Esophagus squamous epithelium (tissue), 5 donors: ENCODE data around the gene MUCL3. TPM values are rescaled to one million over a fixed set of nuclear protein-coding genes. Genes with fewer than 3 reads are reported as not detected.

Experiments used
- DNase-seq: peaks from one replicate; lab custom pipeline; 2025; lab: John Stamatoyannopoulos, UW
- H3K27ac ChIP-seq, 4 donors: fragments of 200-600 bp; sonication (generic); one replicate each; pipeline ENCODE4 v1.5.1; 2016 to 2019; ENCODE audit warnings: mild to moderate bottlenecking in 1 of 4
- H3K27me3 ChIP-seq, 4 donors: fragments of 200-600 bp; sonication (generic); 1 replicate in 3 of 4; 2 replicates in 1 of 4; pipeline versions ENCODE4 v1.5.1 to v1.6.0; 2017 to 2021; ENCODE audit warnings: antibody characterized with exemption in 1 of 4
- H3K36me3 ChIP-seq, 3 donors: fragments of 200-600 bp; sonication (generic); one replicate each; pipeline ENCODE4 v1.5.1; 2016 to 2019
- H3K4me1 ChIP-seq, 3 donors: fragments of 200-600 bp; sonication (generic); one replicate each; pipeline ENCODE4 v1.5.1; 2017 to 2019
- H3K4me3 ChIP-seq, 4 donors: fragments of 200-600 bp; sonication (generic); 1 replicate in 3 of 4; 2 replicates in 1 of 4; pipeline ENCODE4 v1.5.1; 2016 to 2019; ENCODE audit warnings: mild to moderate bottlenecking in 2 of 4, moderate library complexity in 1 of 4
- H3K9me3 ChIP-seq, 3 donors: fragments of 200-600 bp; sonication (generic); one replicate each; pipeline ENCODE4 v1.5.1; 2016 to 2019
- POLR2A ChIP-seq, 4 donors: fragments of 450-650 bp; IDR thresholded peaks; one replicate each; pipeline ENCODE4 v1.6.1; 2017; ENCODE audit warnings: antibody characterized with exemption in 4 of 4, mild to moderate bottlenecking in 4 of 4, moderate library complexity in 3 of 4
- WGBS, 2 donors: methylation state at CpG; one replicate each; pipeline ENCODE4 v1.1.5; 2018; 5-methylcytosine and 5-hydroxymethylcytosine counted together
- intact Hi-C: fragments of 100-400 bp; cut with DNase I; formaldehyde crosslinking; loops from one replicate; pipeline ENCODE4 v1.15.0; 2022
- total RNA-seq, 4 donors: library from RNA; depleted of rRNA; stranded (reverse); fragments of >200 nt; gene quantifications; one replicate each; pipeline ENCODE4 v1.1.0, GENCODE V29; 2016
- TF ChIP-seq, protein P1 (sequence below), 6 experiments: fragments of 450-650 bp in 4 of 6; fragments of 200-600 bp in 2 of 6; sonication (generic) in 2 of 6; IDR thresholded peaks; one replicate each; pipeline ENCODE4 v1.5.1; 2016 to 2019; ENCODE audit warnings: antibody characterized with exemption in 6 of 6, mild to moderate bottlenecking in 4 of 6, moderate library complexity in 4 of 6
- donor health status: DM: yes; HTN: yes; CAD: no.

MUCL3 gene
- total RNA-seq, 4 donors from 2014 or later: 0.21 to 8.3 (median 2.4) TPM

DNA sequence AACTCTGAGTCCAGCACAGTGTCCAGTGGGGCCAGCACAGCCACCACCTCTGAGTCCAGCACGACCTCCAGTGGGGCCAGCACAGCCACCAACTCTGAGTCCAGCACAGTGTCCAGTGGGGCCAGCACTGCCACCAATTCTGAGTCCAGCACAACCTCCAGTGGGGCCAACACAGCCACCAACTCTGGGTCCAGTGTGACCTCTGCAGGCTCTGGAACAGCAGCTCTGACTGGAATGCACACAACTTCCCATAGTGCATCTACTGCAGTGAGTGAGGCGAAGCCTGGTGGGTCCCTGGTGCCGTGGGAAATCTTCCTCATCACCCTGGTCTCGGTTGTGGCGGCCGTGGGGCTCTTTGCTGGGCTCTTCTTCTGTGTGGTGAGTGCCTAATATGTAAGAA, 46.5 kb downstream of the MUCL3 start:
- peaks cover 0 to 18% (median 0%) of the 10 kb centered on the region in 3 donors for H3K36me3 ChIP-seq
- no peak for DNase-seq
- peaks cover 0 to 4% (median 0%) of the 10 kb centered on the region in 4 donors for H3K27me3 ChIP-seq
- H3K4me3 ChIP-seq: peak overlapping the region in 1 of 4 donors; percentile 45
- peaks cover 0 to 13% (median 0%) of the 10 kb centered on the region in 3 donors for H3K4me1 ChIP-seq
- peak overlapping the region in 3 of 4 donors; percentile 27 to 78 (median 68) for H3K27ac ChIP-seq
- 88 to 96% methylated on average over 3 to 4 of the region's 6 CpGs for WGBS, 2 donors
- TF ChIP-seq, protein P1, sequence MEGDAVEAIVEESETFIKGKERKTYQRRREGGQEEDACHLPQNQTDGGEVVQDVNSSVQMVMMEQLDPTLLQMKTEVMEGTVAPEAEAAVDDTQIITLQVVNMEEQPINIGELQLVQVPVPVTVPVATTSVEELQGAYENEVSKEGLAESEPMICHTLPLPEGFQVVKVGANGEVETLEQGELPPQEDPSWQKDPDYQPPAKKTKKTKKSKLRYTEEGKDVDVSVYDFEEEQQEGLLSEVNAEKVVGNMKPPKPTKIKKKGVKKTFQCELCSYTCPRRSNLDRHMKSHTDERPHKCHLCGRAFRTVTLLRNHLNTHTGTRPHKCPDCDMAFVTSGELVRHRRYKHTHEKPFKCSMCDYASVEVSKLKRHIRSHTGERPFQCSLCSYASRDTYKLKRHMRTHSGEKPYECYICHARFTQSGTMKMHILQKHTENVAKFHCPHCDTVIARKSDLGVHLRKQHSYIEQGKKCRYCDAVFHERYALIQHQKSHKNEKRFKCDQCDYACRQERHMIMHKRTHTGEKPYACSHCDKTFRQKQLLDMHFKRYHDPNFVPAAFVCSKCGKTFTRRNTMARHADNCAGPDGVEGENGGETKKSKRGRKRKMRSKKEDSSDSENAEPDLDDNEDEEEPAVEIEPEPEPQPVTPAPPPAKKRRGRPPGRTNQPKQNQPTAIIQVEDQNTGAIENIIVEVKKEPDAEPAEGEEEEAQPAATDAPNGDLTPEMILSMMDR (IDR thresholded peaks at IDR 0.05): no peak
- TF ChIP-seq POLR2A (IDR thresholded peaks at IDR 0.05): no peak
- intact Hi-C loops: no loop called here
- no peaks in the 10 kb centered on the region for H3K9me3 ChIP-seq

GRCh38 chr6:30988209-30988825, 47.5 kb downstream of the MUCL3 start:
- no peaks in the 10 kb centered on the region for H3K9me3 ChIP-seq
- TF ChIP-seq POLR2A (IDR thresholded peaks at IDR 0.05): no peak
- TF ChIP-seq, protein P1 (IDR thresholded peaks at IDR 0.05): no peak
- H3K4me1 ChIP-seq: peaks cover 0 to 3% (median 0%) of the 10 kb centered on the region in 3 donors
- no peak overlapping the region for H3K4me3 ChIP-seq
- WGBS, 2 donors: 82 to 92% methylated on average over 7 to 8 of the region's 9 CpGs
- peaks cover 0 to 4% (median 0%) of the 10 kb centered on the region in 4 donors for H3K27me3 ChIP-seq
- peaks cover 0 to 18% (median 0%) of the 10 kb centered on the region in 3 donors for H3K36me3 ChIP-seq
- peak overlapping the region in 2 of 4 donors; percentile 27 to 78 for H3K27ac ChIP-seq
- intact Hi-C loops: no loop called here
- DNase-seq: no peak

GRCh38 chr6:30990422-30991086, 49.8 kb downstream of the MUCL3 start:
- no peak for TF ChIP-seq POLR2A (IDR thresholded peaks at IDR 0.05)
- TF ChIP-seq, protein P1 (IDR thresholded peaks at IDR 0.05): no peak
- Histone ChIP-seq H3K36me3 (peaks cover 0 to 18% (median 0%) of the 10 kb centered on the region in 3 donors), H3K9me3 (no peaks in the 10 kb centered on the region), H3K4me3 (no peak overlapping the region), H3K27me3 (peaks cover 0 to 4% (median 0%) of the 10 kb centered on the region in 4 donors), H3K4me1 (no peaks in the 10 kb centered on the region), H3K27ac (peak overlapping the region in 1 of 4 donors; percentile 1)
- intact Hi-C loops: no loop called here
- DNase-seq: no peak
- WGBS, 2 donors: 48 to 56% methylated on average over 7 to 8 of the region's 8 CpGs

GRCh38 chr6:30991891-30992290, 51.1 kb downstream of the MUCL3 start:
- no peak for TF ChIP-seq POLR2A (IDR thresholded peaks at IDR 0.05)
- TF ChIP-seq, protein P1 (IDR thresholded peaks at IDR 0.05): no peak
- 65 to 100% methylated on average over 2 of the region's 2 CpGs for WGBS, 2 donors
- H3K4me3 ChIP-seq: no peak overlapping the region
- no peaks in the 10 kb centered on the region for H3K4me1 ChIP-seq
- peak overlapping the region in 2 of 4 donors; percentile 4 to 45 for H3K27ac ChIP-seq
- no peaks in the 10 kb centered on the region for H3K27me3 ChIP-seq
- intact Hi-C loops: no loop called here
- no peak for DNase-seq
- H3K36me3 ChIP-seq: peaks cover 0 to 18% (median 0%) of the 10 kb centered on the region in 3 donors
- no peaks in the 10 kb centered on the region for H3K9me3 ChIP-seq

DNA sequence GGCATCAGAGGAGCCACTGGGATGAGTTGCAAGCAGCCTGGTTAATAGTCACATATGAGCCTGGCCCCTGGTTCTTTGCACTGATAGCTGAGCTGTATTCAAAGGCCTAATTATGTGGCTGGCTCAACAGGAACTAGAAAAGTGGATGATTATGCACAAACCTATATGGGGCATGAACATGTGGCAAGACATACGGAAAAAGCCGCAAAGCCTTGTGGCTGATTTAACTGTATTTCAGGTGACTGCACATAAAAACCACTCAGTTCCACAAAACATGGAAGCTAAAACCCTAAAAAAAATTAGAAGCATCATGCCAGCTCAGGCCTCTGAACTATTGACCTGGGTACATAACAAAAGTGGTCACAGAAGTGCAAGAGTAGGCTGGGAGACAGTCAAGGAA, 56.5 kb downstream of the MUCL3 start:
- H3K36me3 ChIP-seq: no peaks in the 10 kb centered on the region
- no peaks in the 10 kb centered on the region for H3K9me3 ChIP-seq
- DNase-seq: no peak
- peak overlapping the region in 3 of 4 donors; percentile 16 to 73 (median 61) for H3K27ac ChIP-seq
- H3K4me3 ChIP-seq: no peak overlapping the region
- H3K27me3 ChIP-seq: no peaks in the 10 kb centered on the region
- TF ChIP-seq POLR2A (IDR thresholded peaks at IDR 0.05): no peak
- TF ChIP-seq, protein P1 (IDR thresholded peaks at IDR 0.05): no peak
- H3K4me1 ChIP-seq: peaks cover 0 to 21% (median 0%) of the 10 kb centered on the region in 3 donors
- intact Hi-C loops: no loop called here
- 86 to 96% methylated on average over 2 of the region's 2 CpGs for WGBS, 2 donors
